ENCODE measurements around the gene SORCS2. TPM values are rescaled to one million over a fixed set of nuclear protein-coding genes. Genes with fewer than 3 reads are reported as not detected.

The SORCS2 gene
- total RNA-seq, 2 donors from 2014 or later = 1.0 to 4.4 TPM

DNA sequence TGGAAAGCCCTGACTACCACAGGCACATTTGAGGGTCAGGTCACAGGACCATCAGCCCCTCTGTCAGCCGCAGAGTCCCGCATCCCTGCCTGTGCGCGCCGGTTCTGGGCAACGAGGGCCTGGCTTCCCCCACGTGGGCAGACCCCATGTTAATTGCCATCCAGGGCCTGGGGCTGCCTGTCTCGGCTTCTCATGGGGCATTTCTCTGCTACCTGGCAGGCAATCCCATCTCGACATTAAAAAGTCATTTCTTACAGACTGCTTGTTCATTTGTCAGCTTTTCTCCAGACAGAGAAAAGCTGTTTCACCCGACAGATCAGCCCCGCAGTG lies 45.6 kb upstream of the SORCS2 start:
- TF ChIP-seq POLR2AphosphoS5 (IDR thresholded peaks at IDR 0.05) (no peak), POLR2A (IDR thresholded peaks at IDR 0.05) (no peak)
- TF ChIP-seq, protein P1, sequence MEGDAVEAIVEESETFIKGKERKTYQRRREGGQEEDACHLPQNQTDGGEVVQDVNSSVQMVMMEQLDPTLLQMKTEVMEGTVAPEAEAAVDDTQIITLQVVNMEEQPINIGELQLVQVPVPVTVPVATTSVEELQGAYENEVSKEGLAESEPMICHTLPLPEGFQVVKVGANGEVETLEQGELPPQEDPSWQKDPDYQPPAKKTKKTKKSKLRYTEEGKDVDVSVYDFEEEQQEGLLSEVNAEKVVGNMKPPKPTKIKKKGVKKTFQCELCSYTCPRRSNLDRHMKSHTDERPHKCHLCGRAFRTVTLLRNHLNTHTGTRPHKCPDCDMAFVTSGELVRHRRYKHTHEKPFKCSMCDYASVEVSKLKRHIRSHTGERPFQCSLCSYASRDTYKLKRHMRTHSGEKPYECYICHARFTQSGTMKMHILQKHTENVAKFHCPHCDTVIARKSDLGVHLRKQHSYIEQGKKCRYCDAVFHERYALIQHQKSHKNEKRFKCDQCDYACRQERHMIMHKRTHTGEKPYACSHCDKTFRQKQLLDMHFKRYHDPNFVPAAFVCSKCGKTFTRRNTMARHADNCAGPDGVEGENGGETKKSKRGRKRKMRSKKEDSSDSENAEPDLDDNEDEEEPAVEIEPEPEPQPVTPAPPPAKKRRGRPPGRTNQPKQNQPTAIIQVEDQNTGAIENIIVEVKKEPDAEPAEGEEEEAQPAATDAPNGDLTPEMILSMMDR (IDR thresholded peaks at IDR 0.05) = no peak
- no peak overlapping the region for H3K4me3 ChIP-seq
- intact Hi-C loops (cut with DNase I) = no loop called here
- WGBS = 87% methylated on average over 11 of the region's 11 CpGs
- DNase-seq (ENCODE audit: low spot score) = no peak
- no peaks in the 10 kb centered on the region for H3K4me1 ChIP-seq (replicated peaks)
- no peaks in the 10 kb centered on the region for H3K9me3 ChIP-seq
- H3K27ac ChIP-seq = no peak overlapping the region
- no peaks in the 10 kb centered on the region for H3K36me3 ChIP-seq
- H3K27me3 ChIP-seq (replicated peaks; ENCODE audit: insufficient read depth) = no peaks in the 10 kb centered on the region

DNA sequence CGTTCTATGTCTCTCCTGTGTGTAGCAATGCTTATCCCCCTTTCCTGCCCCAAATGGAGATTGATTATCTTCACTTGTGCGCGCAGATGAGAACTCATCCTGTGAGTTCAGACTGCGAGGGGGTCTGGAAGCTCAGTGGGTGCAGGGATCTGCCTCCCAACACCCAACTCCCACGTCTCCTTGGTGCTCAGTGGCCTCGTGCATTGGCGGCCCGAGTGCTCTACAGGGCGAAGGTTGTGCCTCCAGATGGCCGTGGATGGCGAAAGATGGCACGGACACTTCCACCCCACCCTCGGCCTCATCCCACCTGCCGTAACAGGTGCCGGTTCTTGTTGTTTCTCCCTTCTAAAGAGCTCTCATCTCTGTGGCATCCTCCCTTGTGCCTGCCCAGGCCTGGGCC lies 45.1 kb upstream of the SORCS2 start:
- no peak overlapping the region for H3K4me3 ChIP-seq
- no peaks in the 10 kb centered on the region for H3K36me3 ChIP-seq
- TF ChIP-seq POLR2A (IDR thresholded peaks at IDR 0.05) = no peak
- TF ChIP-seq, protein P1 (IDR thresholded peaks at IDR 0.05) = no peak
- no peak for TF ChIP-seq POLR2AphosphoS5 (IDR thresholded peaks at IDR 0.05)
- intact Hi-C loops (cut with DNase I) = no loop called here
- no peaks in the 10 kb centered on the region for H3K4me1 ChIP-seq (replicated peaks)
- no peak overlapping the region for H3K27ac ChIP-seq
- no peaks in the 10 kb centered on the region for H3K27me3 ChIP-seq (replicated peaks; ENCODE audit: insufficient read depth)
- no peaks in the 10 kb centered on the region for H3K9me3 ChIP-seq
- no peak for DNase-seq (ENCODE audit: low spot score)
- 98% methylated on average over 15 of the region's 15 CpGs for WGBS

DNA sequence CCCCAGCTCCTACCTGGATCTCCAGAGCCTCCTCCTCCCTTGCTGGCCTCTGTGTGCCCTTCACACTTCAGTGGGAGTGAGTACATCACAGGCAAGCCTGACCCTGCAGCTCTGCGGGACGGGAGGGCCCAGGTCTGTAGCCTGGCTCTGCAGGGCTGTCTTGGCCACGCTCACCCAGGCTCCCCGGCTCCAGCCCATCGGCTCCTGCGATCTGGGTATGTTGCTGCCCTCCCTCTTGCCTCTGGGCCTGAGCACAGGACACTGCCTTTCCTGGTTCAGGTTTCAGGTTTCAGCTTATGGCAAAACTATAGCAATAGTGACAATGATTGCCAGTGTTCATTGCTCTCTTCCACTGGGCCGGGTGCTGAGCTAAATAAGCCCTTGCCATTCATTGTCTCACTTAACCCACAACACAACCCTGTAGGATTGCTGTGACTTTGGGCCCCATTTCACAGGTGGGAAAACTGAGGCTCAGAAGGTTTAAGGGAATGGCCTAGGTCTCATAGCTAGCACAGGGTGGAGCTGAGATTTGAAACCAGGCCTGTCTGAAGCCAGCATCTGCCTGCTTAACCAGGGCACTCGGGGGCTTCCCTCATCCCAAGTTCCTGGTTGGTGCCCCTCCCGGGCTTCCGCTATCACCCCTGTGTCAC lies 44.6 kb upstream of the SORCS2 start:
- 55% methylated on average over 10 of the region's 10 CpGs for WGBS
- TF ChIP-seq POLR2AphosphoS5 (IDR thresholded peaks at IDR 0.05) (no peak), POLR2A (IDR thresholded peaks at IDR 0.05) (no peak)
- TF ChIP-seq, protein P1 (IDR thresholded peaks at IDR 0.05) = no peak
- Histone ChIP-seq H3K9me3 (no peaks in the 10 kb centered on the region), H3K36me3 (no peaks in the 10 kb centered on the region), H3K4me1 (replicated peaks) (no peaks in the 10 kb centered on the region), H3K27me3 (replicated peaks; ENCODE audit: insufficient read depth) (no peaks in the 10 kb centered on the region), H3K27ac (no peak overlapping the region), H3K4me3 (no peak overlapping the region)
- intact Hi-C loops (cut with DNase I) = no loop called here
- DNase-seq (ENCODE audit: low spot score) = no peak

DNA sequence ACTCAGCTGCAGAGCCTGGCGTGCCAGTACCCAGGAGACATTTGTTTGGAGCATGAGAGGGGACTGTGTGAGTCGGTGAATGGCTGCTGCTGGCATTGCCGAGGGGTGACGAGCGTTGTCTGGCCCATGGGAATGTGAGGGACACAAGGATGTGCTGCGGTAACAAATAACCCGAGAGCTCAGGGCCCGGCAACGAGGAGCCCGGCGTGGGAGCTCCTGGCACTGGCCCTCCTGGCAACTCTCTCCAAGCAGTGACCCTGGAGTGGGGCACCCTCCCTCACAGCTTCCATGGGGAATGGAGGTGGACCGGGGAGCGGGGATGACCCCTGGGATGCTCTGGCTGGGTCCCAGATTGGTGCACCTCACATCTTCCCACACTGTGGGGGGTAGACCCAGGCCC lies 44.0 kb upstream of the SORCS2 start:
- intact Hi-C loops (cut with DNase I) = no loop called here
- H3K4me1 ChIP-seq (replicated peaks) = no peaks in the 10 kb centered on the region
- H3K27me3 ChIP-seq (replicated peaks; ENCODE audit: insufficient read depth) = no peaks in the 10 kb centered on the region
- TF ChIP-seq, protein P1 (IDR thresholded peaks at IDR 0.05) = no peak
- TF ChIP-seq POLR2AphosphoS5 (IDR thresholded peaks at IDR 0.05) (no peak), POLR2A (IDR thresholded peaks at IDR 0.05) (no peak)
- H3K4me3 ChIP-seq = no peak overlapping the region
- H3K9me3 ChIP-seq = no peaks in the 10 kb centered on the region
- WGBS = 92% methylated on average over 13 of the region's 13 CpGs
- DNase-seq (ENCODE audit: low spot score) = no peak
- no peaks in the 10 kb centered on the region for H3K36me3 ChIP-seq
- no peak overlapping the region for H3K27ac ChIP-seq

DNA sequence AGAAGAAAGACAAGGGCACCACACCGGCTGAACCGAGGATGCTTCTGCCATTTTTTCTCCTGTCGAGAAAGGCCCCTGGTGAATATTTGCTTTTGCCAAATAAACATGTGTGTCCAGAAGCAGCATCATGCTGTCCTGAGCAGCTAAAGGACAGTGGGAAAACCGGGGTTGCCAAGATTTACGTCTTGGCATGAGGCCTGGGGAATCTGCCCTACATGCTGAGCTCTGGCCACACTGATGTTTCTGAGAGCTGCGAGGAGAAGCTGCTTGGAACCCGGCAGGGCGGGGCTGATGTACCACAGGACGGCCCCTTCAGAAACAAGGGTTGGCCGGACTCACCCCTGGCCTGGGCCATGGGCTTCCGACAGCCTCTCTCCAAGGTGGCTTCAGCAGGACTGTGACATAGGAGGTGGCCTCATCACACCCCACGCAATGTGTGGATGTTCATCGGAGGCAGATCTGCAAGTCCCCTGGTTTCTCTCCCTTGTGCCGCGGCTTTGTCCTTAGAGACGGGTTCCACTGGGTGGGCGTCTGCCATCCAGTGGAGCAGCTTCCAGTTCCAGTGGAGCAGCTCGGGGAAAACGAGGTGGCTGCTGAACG lies 42.2 kb upstream of the SORCS2 start:
- Histone ChIP-seq H3K9me3 (no peaks in the 10 kb centered on the region), H3K27me3 (replicated peaks; ENCODE audit: insufficient read depth) (no peaks in the 10 kb centered on the region), H3K27ac (no peak overlapping the region), H3K4me3 (no peak overlapping the region), H3K36me3 (no peaks in the 10 kb centered on the region), H3K4me1 (replicated peaks) (no peaks in the 10 kb centered on the region)
- DNase-seq (ENCODE audit: low spot score) = no peak
- 76% methylated on average over 20 of the region's 20 CpGs for WGBS
- TF ChIP-seq, protein P1 (IDR thresholded peaks at IDR 0.05) = no peak
- TF ChIP-seq POLR2AphosphoS5 (IDR thresholded peaks at IDR 0.05) (no peak), POLR2A (IDR thresholded peaks at IDR 0.05) (no peak)
- intact Hi-C loops (cut with DNase I) = no loop called here

All from prostate gland (tissue), 2 donors.